GM21367 (cell line): ENCODE data around the gene NFE2L3.
"Not testable (repeated sequence)": the region's sequence is repeated elsewhere in the genome, so short reads cannot be mapped to it uniquely, and the experiment has no call there.

Experiments
- ATAC-seq: cut with Tn5 transposase; IDR thresholded peaks from one replicate; pipeline ENCODE4 v1.9.1; 2021; ENCODE audit not compliant: unreplicated experiment

NFE2L3 gene, protein sequence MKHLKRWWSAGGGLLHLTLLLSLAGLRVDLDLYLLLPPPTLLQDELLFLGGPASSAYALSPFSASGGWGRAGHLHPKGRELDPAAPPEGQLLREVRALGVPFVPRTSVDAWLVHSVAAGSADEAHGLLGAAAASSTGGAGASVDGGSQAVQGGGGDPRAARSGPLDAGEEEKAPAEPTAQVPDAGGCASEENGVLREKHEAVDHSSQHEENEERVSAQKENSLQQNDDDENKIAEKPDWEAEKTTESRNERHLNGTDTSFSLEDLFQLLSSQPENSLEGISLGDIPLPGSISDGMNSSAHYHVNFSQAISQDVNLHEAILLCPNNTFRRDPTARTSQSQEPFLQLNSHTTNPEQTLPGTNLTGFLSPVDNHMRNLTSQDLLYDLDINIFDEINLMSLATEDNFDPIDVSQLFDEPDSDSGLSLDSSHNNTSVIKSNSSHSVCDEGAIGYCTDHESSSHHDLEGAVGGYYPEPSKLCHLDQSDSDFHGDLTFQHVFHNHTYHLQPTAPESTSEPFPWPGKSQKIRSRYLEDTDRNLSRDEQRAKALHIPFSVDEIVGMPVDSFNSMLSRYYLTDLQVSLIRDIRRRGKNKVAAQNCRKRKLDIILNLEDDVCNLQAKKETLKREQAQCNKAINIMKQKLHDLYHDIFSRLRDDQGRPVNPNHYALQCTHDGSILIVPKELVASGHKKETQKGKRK

DNA sequence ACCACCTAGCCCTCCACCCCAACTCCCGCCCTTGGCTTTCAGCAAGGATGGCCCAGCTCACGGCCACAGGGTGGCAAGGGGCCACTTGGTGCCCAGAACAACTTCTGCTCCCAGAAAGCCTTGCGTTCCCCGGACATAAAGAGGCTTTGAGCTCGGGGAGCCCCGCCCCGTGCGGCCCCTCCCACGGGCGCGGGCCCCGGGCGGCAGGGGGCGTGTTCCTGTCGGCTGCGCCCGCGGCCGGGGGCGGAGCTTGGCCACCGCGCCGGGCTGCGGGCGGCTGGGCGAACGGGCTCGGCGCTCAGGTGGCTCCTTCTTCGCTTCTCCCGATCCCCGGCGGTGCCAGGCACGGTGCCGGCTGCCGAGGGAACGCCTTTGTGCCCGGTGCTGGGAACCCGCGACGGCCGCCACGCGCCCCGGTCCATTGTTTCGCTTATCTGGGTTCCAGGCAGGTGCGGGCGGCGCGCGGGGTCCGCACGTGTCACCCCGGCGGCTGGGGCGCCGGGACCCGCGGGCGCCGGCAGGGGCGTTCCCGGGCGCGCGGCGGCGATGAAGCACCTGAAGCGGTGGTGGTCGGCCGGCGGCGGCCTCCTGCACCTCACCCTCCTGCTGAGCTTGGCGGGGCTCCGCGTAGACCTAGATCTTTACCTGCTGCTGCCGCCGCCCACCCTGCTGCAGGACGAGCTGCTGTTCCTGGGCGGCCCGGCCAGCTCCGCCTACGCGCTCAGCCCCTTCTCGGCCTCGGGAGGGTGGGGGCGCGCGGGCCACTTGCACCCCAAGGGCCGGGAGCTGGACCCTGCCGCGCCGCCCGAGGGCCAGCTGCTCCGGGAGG lies at the start of gene NFE2L3:
NFE2L3 (plus strand) TSS at position 246 of the 829 bp plus-strand sequence; CDS start at position 547, 301 bp downstream.
- ATAC-seq = peak; percentile 62

DNA sequence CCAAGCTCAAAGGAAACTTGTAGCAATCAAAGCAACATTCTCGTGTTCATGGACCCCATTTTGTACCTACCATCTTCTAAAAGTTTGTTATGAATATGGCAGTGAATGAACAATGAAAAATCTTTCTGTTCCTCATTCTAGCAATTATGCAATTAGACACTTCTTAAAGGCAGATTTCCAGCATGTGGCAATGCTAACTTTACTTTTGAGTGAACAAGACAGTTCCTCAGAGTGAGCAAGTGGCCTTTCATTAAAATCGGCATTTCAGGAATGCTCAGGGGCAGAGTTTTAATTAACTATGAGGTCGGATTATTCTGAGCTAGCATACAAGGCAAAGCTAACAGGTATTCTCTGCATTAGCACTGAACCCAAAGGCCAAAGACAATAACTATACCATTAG lies 48.4 kb upstream of the NFE2L3 start:
- ATAC-seq = no peak

- ATAC-seq = no peak
These were observed 46.8 kb upstream of the NFE2L3 start for GRCh38 chr7:26105236-26105635.

DNA sequence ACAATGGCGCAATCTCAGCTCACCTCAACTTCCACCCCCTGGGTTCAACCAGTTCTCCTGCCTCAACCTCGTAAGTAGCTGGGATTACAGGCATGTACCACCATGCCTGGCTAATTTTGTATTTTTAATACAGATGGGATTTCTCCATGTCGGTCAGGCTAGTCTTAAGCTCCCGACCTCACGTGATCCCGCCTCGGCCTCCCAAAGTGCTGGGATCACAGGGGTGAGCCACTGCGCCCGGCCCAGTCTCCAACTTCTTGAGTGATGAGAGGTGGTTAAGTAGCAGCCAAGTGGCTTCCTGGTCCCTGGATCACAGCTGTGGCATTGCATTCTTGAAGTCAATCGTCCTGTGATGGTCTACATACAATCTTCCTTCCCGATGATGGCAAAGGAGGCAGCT lies 46.1 kb upstream of the NFE2L3 start:
- ATAC-seq = no peak

GRCh38 chr7:26112203-26112740 lies 39.7 kb upstream of the NFE2L3 start:
- ATAC-seq = no peak

GRCh38 chr7:26115650-26116049 lies 36.3 kb upstream of the NFE2L3 start:
- no peak for ATAC-seq

DNA sequence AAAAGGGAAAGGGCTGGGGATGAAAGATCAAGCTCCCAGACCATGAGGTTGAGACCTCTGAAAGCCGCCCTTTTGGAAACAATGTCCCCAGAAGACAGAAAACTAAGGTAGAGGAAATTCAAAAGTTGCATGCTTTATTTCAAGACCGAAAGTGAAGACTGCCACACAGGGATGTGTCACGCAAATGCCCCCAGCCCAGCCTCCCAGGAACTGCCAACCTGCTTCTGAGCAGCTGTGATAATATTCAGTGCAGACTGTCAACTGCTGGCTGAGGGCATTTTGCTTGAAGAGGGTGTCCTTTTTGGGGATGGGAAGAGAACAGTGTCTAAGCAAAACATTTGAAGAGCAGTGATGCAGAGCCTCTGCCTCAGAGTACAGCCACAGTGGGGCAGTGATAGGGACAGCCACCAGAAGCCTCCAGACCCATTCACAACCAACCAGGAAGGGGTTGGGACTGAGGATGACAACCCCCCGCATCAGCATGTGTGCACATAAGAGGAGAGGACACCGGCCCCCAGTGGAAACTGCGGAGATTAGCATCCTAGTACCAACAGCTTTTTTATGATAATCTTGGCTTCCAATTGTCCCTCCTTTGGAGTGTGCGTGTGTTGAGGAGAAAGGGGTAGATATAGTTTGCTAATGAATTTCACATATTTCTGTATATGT lies 34.7 kb upstream of the NFE2L3 start:
- ATAC-seq = no peak

DNA sequence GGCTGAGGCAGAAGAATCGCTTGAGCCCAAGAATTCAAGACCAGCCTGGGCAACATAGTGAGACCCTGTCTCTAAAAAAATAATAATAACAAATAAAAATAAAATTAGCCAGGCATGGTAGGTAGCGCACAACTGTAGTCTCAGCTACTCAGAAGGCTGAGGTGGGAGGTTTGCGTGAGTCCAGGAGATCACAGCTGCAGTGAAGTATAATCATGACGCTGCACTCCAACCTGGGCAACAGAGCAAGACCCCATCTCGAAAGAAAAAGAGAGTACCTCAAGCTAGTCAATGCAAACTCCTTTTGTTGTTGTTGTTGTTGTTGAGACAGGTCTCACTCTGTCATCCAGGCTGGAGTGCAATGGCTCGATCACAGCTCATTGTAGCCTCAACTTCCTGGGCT lies 34.0 kb upstream of the NFE2L3 start:
- no peak for ATAC-seq

GRCh38 chr7:26122745-26123144 lies 29.3 kb upstream of the NFE2L3 start:
- ATAC-seq = no peak

- not testable (repeated sequence) for ATAC-seq
These were observed 27.2 kb upstream of the NFE2L3 start for GRCh38 chr7:26124775-26125174.

GRCh38 chr7:26127411-26127810 lies 24.6 kb upstream of the NFE2L3 start:
- ATAC-seq = no peak

DNA sequence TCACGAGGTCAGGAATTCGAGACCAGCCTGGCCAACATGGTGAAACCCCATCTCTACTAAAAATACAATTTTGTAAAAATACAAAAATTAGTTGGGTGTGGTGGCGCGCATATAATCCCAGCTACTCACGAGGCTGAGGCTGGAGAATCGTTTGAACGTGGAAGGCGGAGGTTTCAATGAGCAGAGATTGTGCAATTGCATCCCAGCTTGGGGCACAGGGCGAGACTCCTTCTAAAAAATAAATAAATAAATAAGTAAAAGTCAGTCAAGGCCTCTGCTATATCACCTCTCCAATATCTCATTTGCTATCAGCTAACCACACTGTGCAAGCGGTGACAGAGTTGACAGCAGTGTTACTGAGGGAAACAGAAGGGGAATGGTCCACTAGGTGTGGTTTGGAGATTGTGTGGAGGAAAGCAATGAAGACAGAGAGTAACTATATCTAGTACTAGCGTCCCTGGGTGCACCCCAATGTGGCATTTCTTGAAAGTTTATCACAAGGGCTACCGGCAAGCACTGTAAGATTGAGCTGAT lies 20.9 kb upstream of the NFE2L3 start:
- ATAC-seq = no peak

GRCh38 chr7:26135076-26135475 lies 16.9 kb upstream of the NFE2L3 start:
- no peak for ATAC-seq

- no peak for ATAC-seq
These were observed 16.4 kb upstream of the NFE2L3 start for GRCh38 chr7:26135551-26135950.

DNA sequence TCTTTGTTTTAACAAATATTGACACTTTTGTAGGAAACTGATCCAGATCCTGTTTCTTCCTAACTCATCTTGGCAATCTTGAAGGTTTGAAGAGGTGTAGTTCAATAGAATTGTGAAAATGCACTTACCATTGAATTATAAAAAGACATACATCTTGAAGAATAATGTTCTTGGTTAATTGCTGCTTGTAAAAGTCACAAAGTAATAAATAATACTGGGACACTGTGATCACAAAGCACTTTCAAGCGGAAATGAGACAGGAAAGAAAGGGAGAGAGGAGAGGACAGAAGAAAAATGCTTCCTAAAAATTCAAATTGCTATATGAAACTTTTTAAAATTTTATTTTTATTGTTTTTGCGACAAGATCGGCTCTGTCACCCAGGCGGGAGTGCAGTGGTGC lies 15.2 kb upstream of the NFE2L3 start:
- no peak for ATAC-seq

DNA sequence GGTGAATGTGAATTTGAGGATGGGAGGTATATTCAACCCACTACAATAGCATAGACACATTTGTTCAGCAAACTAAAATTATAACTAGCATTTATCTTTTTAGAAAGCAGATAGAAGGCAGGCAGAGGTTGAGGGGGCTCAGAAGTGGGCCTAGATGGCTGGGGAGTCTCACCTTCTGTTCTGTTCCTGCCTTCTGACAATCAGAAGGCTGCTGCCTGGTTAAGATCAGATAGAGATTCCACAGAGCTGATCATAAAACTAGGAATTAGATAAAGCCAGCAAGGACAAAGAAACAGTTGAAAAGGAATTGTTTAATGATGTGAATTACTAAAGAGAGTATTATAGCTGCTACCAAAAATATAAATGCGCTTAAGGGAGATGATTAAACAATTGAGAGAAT lies 11.6 kb upstream of the NFE2L3 start:
- no peak for ATAC-seq

GRCh38 chr7:26141077-26141476 lies 10.9 kb upstream of the NFE2L3 start:
- no peak for ATAC-seq

DNA sequence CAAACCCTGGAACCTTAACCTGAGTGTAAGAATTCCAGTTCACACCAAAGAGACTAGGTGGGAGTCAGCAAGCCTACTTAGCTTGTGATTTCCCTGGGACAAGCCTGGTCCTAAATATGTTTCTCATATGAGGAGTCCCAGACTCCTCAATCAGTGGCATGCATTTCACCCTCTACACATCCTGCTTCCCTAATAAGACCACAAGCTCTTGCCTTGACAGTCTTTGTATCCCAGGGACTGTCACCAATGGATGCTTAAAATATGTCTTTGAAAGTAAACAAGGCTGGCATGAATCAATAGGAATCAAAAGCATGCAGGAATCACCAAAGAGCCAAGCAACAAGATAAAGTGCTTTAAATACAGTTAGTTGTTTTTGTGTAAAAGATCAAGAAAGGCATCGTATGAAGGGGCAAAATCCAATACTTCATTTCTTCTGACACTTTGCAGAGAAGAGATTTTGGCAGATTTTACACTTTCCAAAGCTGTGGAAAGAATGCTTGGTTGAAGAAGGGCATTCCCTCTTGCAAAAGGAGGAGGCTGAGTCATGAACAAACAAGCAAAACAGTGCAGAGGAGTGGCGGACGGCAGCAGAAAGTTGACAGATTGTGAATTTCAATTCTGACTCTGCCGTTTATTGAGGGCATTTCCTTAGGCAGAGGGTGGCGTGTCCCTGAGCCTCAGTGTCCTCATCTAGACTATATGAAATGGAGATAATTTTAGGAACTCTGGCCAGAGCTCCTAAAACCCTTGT lies 8.5 kb upstream of the NFE2L3 start:
- no peak for ATAC-seq

GRCh38 chr7:26144184-26145080 lies 7.6 kb upstream of the NFE2L3 start:
- ATAC-seq = no peak
